ENCODE measurements around the gene MYZAP. TPM values are rescaled to one million over a fixed set of nuclear protein-coding genes. Genes with fewer than 3 reads are reported as not detected.

Gene MYZAP
- total and polyA plus RNA-seq, 2 of the 13 experiments (the other 11 are each of a cell fraction or from before 2014, with no cell fraction given) = not detected

DNA sequence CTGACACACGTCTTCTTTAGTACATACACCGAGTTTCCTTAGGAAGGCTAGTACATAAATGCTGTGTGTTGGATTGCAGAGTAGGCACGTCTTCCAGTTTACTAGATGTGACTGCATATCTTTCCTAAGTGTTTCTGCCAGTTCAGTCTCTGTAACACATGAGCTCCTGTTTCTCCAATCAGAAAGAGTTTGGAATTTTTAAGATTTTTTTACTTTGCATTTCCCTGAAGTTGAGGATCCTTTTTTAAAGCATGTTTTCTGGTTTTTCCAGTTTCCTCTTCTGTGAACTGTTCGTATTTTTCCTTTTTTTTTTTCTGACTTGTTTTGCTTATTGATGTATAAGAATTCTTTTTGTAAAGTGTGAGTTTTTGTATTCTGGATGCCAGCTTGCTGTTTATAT is 107.3 kb downstream of the MYZAP start:
- peaks cover 0 to 14% of the 10 kb centered on the region in 2 experiments; a peak in 3 of 5 replicates for H3K27me3 ChIP-seq (ENCODE audit: control insufficient read depth in 1 of 2, insufficient read depth in 2 of 2, low read length in 2 of 2)
- no peaks in the 10 kb centered on the region for H3K9me3 ChIP-seq (ENCODE audit: low read length)
- DNase-seq (ENCODE audit: low spot score) = no peak
- H3K79me2 ChIP-seq (ENCODE audit: insufficient read depth, low read length) = no peaks in the 10 kb centered on the region
- no peak for ATAC-seq
- H3K4me3 ChIP-seq (replicated peaks in 1 of 3; ENCODE audit: insufficient read depth in 1 of 3, low read depth in 2 of 3, low read length in 3 of 3) = no peak overlapping the region
- H3K27ac ChIP-seq (ENCODE audit: extremely low read length, insufficient read depth, low read length) = no peak overlapping the region
- no peaks in the 10 kb centered on the region for H3K36me3 ChIP-seq (replicated peaks in 1 of 2; ENCODE audit: control insufficient read depth in 1 of 2, insufficient read depth in 2 of 2, low read length in 2 of 2)
- ChIA-PET POLR2A (no interaction called here), CTCF (ENCODE audit: low intra/inter-chr PET ratio, low total read pairs) (no interaction called here)
- no peak overlapping the region for H3K4me2 ChIP-seq (ENCODE audit: low read depth, low read length)
- in situ Hi-C loops (cut with HindIII; ENCODE audit: extremely low pct_ligation_motif_present, low pct_unique_long_range_greater_than_20kb) (no loop called here), intact Hi-C loops (cut with micrococcal nuclease; ENCODE audit: unreplicated experiment) (no loop called here)
- no peaks in the 10 kb centered on the region for H3K4me1 ChIP-seq (ENCODE audit: insufficient read depth, low read length)
- FAIRE-seq = no peak
- no TSS peak for BruUV-seq (replicated peaks)
- no peaks in the 10 kb centered on the region for H4K20me1 ChIP-seq (ENCODE audit: insufficient read depth, low read length)
- TF ChIP-seq ZSCAN22 (CRISPR knock-in tag; IDR thresholded peaks at IDR 0.05) = no peak
- no peak for TF ChIP-seq HES4 (CRISPR knock-in tag; IDR thresholded peaks at IDR 0.05; ENCODE audit: borderline replicate concordance)
- no peak overlapping the region for H3K9ac ChIP-seq (ENCODE audit: insufficient read depth, low read depth, low read length)
- 2% methylated on average over 4 of the region's 4 CpGs for WGBS (ENCODE audit: low lambda C conversion rate)
- no peak overlapping the region for H2AFZ ChIP-seq (ENCODE audit: low read length)

DNA sequence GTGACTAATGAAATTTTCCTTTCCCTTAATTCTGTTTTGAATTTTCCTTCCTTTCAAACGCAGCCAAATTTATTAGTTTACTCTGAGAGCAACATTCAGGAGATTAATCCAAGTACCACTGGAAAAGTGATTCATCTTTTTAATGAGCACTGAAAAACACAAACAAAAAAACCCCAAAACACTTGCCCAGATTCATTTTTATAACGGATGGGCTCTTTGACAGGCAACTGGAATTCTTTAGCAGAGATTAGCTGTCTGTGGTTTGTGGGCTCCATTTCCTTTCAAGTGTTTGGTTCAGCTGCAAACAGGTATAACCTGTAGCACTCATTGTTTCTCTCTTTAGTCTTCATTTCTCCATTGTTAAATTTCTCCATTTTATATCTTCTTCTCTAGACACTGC is 111.7 kb downstream of the MYZAP start:
- Histone ChIP-seq H3K4me2 (ENCODE audit: low read depth, low read length) (no peak overlapping the region), H2AFZ (ENCODE audit: low read length) (no peak overlapping the region), H3K27me3 (ENCODE audit: control insufficient read depth in 1 of 2, insufficient read depth in 2 of 2, low read length in 2 of 2) (peaks cover 0 to 22% of the 10 kb centered on the region in 2 experiments; a peak in 3 of 5 replicates), H3K27ac (ENCODE audit: extremely low read length, insufficient read depth, low read length) (no peak overlapping the region), H3K9ac (ENCODE audit: insufficient read depth, low read depth, low read length) (no peak overlapping the region), H4K20me1 (ENCODE audit: insufficient read depth, low read length) (no peaks in the 10 kb centered on the region), H3K4me1 (ENCODE audit: insufficient read depth, low read length) (peaks cover 15% of the 10 kb centered on the region), H3K79me2 (ENCODE audit: insufficient read depth, low read length) (peaks cover 16% of the 10 kb centered on the region), H3K9me3 (ENCODE audit: low read length) (peaks cover 5% of the 10 kb centered on the region; the same call in 1 of the 2 replicates), H3K4me3 (replicated peaks in 1 of 3; ENCODE audit: insufficient read depth in 1 of 3, low read depth in 2 of 3, low read length in 3 of 3) (no peak overlapping the region), H3K36me3 (replicated peaks in 1 of 2; ENCODE audit: control insufficient read depth in 1 of 2, insufficient read depth in 2 of 2, low read length in 2 of 2) (no peaks in the 10 kb centered on the region)
- intact Hi-C loops (cut with micrococcal nuclease; ENCODE audit: unreplicated experiment) = no loop called here
- 0% methylated on average over 2 of the region's 2 CpGs for WGBS (ENCODE audit: low lambda C conversion rate)
- FAIRE-seq = no peak
- POLR2A ChIA-PET = no interaction called here
- TF ChIP-seq, protein P1, sequence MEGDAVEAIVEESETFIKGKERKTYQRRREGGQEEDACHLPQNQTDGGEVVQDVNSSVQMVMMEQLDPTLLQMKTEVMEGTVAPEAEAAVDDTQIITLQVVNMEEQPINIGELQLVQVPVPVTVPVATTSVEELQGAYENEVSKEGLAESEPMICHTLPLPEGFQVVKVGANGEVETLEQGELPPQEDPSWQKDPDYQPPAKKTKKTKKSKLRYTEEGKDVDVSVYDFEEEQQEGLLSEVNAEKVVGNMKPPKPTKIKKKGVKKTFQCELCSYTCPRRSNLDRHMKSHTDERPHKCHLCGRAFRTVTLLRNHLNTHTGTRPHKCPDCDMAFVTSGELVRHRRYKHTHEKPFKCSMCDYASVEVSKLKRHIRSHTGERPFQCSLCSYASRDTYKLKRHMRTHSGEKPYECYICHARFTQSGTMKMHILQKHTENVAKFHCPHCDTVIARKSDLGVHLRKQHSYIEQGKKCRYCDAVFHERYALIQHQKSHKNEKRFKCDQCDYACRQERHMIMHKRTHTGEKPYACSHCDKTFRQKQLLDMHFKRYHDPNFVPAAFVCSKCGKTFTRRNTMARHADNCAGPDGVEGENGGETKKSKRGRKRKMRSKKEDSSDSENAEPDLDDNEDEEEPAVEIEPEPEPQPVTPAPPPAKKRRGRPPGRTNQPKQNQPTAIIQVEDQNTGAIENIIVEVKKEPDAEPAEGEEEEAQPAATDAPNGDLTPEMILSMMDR (CRISPR knock-in tag; IDR thresholded peaks at IDR 0.05) = no peak
- no peak for TF ChIP-seq HNRNPLL (IDR thresholded peaks at IDR 0.05; ENCODE audit: low read depth, low read length, poor library complexity, severe bottlenecking)
- no peak for TF ChIP-seq ZBTB21 (CRISPR knock-in tag; IDR thresholded peaks at IDR 0.05)
- no peak for TF ChIP-seq ZNF326 (CRISPR knock-in tag; IDR thresholded peaks at IDR 0.05; ENCODE audit: borderline replicate concordance)
- no peak for TF ChIP-seq ZNF33A (CRISPR knock-in tag; IDR thresholded peaks at IDR 0.05; ENCODE audit: borderline replicate concordance)
- no peak for TF ChIP-seq ZNF850 (CRISPR knock-in tag; conservative IDR thresholded peaks at IDR 0.05)
- no peak for TF ChIP-seq HNF4A (CRISPR knock-in tag; IDR thresholded peaks at IDR 0.05)
- TF ChIP-seq RAD21 (CRISPR knock-in tag; IDR thresholded peaks at IDR 0.05) = no peak
- TF ChIP-seq KMT2A (CRISPR knock-in tag; IDR thresholded peaks at IDR 0.05) = no peak
- TF ChIP-seq CC2D1A (CRISPR knock-in tag; IDR thresholded peaks at IDR 0.05) = no peak
- no peak for TF ChIP-seq SAP130 (CRISPR knock-in tag; IDR thresholded peaks at IDR 0.05; ENCODE audit: low read depth)
- CTCF ChIA-PET (ENCODE audit: low intra/inter-chr PET ratio, low total read pairs) = no interaction called here
- in situ Hi-C loops (cut with HindIII; ENCODE audit: extremely low pct_ligation_motif_present, low pct_unique_long_range_greater_than_20kb) = no loop called here
- no TSS peak for BruUV-seq (replicated peaks)
- ATAC-seq = no peak
- DNase-seq (ENCODE audit: low spot score) = no peak
